H4 (cell line): ENCODE measurements around the gene CGAS. TPM values are rescaled to one million over a fixed set of nuclear protein-coding genes. Genes with fewer than 3 reads are reported as not detected.
"Not testable (repeated sequence)": the region's sequence is repeated elsewhere in the genome, so short reads cannot be mapped to it uniquely, and the experiment has no call there.

Experiments
- DNase-seq: peaks from one replicate; pipeline ENCODE4 v3.0.0-alpha.2; 2015; ENCODE audit warnings: low spot score
- total RNA-seq: library from RNA; depleted of rRNA; stranded (reverse); fragments of >200 nt; shearing (Covaris generic); gene quantifications from 2 replicates; pipeline ENCODE4 v1.2.3, GENCODE V29; 2014; rRNA removed

The CGAS gene
- total RNA-seq, 1 experiment from 2014 or later, result not detected

DNA sequence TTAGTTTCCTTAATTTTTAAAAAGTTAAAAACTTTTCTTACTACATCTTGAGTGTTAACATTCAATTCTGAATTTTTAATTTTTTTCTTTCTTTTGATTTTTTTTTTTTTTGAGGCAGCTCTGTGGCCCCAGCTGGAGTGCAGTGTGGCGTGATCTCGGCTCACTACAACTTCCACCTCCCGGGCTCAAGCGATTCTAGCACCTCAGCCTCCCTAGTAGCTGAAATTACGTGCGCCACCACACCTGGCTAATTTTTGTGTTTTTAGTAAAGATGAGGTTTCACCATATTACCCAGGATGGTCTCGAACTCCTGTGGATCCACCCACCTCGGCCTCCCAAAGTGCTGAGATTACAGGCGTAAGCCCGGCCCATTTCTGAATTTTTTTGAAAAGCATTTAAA is 56.2 kb downstream of the CGAS start:
- DNase-seq, result no peak

DNA sequence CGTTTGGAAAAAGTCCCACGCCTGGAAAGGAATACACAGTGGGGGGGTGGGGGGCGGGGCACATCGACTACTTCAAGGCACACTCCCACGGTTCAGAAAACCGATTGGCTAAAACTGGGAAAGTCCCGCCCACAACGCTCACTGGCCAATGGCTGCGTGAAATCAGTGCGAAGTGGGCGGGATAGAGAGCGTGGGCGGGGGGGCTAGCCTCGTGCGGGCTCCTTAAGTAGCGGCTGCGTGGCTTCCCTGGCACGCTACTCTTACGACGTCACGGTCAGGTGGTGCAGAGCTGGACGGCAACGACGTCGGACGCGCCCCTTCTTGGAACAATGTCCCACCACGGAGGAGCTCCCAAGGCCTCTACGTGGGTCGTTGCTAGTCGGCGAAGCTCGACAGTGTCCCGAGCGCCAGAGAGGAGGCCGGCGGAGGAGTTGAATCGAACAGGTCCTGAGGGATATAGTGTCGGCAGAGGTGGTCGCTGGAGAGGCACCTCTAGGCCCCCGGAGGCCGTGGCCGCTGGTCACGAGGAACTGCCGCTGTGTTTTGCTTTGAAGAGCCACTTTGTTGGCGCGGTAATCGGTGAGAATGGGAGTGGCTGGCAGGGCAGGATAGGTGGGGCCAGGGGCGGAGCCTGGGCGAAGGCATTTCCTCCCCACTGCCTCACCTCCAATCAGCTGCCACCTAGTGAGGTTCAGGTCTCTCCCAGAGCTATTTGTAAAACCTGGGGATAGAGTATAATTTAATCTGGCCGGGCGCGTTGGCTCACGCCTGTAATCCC is 57.3 kb downstream of the CGAS start, which contains the start of gene DDX43:
DDX43 (plus strand) TSS at position 252 of the 778 bp plus-strand sequence; CDS start at position 330, 78 bp downstream.
- DNase-seq, result no peak

DNA sequence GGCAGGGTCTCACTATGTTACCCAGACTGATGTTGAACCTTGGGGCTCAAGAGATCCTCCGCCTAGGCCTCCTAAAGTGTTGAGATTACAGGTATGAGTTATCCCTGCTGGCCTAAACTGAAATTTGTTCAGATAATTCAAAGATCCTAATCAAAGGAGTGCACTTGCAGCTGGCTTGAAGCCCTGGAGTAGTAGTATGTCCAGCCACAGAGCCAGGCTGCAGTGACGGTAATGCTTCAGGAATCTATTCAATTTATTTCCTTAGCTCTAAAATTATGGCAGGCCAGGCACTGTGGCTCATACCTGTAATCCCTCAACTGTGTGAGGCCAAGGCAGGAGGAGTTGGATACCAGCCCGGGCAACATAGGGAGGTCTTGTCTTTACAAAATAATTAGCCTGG is 58.8 kb downstream of the CGAS start:
- no peak for DNase-seq

DNA sequence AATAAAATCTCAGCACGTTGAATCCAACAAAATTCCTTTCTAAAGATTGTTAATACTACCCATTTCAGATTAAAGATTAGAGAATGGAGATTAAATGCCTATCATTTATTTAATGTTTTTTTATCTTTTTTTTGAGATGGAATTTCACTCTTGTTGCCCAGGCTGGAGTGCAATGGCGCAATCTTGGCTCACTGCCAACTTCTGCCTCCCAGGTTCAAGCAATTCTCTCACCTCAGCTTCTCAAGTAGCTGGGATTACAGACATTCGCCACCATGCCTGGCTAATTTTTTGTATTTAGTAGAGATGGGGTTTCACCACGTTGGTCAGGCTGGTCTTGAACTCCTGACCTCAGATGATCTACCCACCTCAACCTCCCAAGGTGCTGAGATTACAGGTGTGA is 59.9 kb downstream of the CGAS start:
- DNase-seq, result not testable (repeated sequence)

DNA sequence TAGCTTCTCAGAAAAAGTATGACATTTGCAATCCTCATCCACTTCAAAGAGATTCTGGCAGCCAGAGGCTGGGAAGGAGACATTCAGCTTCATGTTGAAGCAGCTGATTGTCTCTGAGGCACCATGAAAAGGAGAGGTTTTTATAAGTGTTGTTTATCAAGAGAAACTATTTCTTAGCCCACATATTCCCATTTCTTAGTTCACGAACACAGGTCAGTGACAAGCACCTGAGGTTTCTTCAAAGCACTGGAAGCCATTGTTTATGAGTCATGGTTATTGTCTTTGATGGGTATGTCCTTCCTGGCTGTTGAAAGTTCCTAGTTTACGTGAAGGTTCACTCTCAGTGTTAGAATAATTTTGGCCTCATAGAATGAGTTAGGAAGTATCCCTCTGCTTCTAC is 60.4 kb downstream of the CGAS start:
- DNase-seq, result no peak

DNA sequence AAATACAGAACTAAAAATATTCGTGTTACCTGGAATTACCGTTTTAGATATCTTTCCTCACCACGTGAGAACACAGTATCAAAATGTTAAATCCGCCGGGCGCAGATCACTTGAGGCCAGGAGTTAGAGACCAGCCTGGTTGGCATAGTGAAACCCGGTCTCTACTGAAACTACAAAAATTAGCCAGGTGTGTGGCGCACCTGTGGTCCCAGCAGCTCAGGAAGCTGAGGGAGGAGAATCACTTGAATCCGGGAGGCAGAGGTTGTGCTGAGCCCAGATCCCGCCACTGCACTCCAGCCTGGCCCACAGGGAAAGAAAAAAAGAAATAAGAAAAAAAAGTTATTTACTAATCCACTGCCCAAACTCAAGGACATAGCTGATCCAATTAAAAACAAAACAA is 62.2 kb downstream of the CGAS start:
- no peak for DNase-seq

DNA sequence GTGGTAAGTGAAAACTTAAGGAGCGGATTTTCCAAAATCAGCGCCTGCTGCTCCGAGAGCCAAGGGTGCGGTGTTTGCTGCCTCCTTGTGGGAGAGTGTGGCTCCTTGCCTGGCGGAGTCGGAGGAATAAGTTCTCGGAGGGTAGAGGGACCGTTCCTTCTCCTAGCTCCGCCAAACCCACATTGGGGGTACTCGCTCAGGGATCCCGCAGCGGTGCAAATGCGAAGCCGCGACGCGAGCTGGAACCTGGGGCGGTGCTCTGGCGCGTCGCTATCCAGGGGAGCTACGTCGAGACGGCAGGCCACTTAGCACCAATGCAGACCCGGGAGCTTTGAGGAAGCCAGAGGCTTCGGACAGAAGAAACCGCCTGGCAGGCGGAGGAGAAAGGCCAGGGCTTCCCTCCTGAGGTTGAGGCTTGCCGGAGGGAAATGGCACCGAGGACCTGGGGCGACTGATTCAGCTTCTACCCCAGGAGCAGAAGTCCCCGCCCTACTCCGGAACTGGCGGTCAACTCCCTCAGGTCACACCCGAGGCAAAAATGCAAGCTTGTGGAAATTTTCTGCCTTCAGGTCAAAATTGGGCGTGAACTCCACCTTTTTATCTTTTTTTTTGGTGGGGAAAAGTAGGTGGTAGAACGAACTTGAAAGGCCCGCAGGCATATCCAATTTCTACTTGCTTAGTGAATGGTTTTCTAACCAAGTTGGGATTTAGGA is 63.1 kb downstream of the CGAS start:
- no peak for DNase-seq

DNA sequence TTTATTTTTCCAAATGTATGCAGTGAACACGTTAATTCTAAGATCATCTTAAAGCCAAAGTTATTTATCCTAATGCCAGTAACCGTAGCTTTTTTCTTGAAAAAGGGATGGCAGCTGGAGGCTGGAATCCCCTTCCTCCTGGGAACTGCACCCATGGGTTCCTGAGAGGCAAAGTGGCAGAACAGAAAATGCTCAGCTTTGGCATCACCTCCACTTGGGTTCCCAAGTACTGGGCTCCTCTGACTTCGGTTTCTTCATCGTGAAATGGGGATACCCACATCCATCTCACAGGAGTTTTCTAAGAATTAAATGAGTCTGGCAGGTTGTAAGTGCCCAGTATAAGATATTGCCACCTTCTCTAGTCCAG is 63.7 kb downstream of the CGAS start:
- DNase-seq, result no peak

DNA sequence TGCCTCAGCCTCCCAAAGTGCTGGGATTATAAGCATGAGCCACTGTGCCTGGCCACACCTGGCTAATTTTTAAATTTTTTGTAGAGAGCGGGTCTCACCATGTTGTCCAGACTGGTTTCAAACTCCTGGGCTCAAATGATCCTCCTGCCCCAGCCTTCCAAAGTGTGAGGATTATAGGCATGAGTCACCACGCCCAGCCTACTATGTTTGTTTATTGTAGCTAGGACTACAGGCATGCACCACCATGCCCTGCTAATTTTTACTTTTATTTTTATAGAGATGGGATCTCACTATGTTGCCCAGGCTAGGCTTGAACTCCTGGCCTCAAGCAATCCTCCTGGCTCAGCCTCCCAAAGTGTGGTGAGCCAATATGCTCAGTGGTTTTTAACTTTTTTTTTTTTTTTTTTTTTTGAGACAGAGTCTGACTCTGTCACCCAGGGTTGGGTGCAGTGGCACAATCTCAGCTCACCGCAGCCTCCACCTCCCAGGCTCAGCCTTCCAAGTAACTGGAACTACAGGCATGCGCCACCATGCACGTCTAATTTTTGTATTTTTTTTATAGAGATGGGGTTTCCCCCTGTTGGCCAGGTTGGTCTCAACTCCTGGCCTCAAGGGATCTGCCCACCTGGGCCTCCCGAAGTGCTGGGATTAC is 69.5 kb downstream of the CGAS start:
- DNase-seq, result peak; percentile 12

DNA sequence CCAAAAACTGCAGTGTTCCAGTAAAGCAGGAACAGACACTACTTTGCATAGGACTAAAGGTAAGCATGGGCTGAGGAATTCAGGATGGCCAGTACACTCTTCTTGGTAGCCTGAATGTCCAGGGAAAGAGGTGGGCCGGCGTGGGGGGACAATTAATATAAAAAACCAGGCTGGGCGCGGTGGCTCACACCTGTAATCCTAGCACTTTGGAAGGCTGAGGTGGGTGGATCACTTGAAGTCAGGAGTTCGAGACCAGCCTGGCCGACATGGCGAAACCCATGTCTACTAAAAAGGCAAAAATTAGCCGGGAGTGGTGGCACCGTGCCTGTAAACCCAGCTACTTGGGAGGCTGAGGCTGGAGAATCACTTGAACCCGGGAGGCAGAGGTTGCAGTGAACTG is 70.6 kb downstream of the CGAS start:
- not testable (repeated sequence) for DNase-seq

DNA sequence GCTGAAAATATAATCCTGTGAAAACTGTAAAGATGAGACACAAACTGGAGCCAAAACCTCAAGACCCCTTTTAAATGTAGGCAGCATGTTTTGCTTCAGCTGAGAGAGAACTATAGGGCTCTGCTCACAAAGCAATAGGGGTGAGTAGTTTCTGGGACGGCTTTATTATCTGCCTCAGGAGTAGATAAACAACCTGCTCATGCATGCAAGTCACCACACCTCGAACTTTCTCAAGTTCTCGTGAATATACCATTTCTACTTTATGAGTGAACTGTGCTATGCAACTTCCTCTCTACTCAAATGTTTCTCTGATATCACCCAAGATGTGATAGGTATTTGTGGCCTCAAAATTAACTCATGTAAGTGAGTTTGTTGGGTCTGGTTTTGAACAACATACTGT is 74.9 kb downstream of the CGAS start:
- no peak for DNase-seq

DNA sequence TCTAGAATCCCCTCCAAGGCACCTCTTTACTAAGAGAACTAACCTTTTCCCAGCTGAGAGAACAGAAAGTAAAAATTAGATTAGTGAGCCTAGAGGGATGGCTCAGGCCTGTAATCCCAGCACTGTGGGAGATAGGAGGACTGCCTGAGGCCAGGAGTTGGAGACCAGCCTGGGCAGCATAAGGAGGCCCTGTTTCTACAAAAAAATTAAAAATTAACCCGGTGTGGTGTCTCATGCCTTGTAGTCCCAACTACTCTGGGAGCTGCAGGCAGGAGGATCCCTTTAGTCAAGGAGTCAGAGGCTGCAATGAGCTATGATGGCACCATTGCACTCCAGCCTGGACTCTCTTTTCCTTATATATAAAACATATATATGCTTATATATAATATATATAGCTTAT is 76.9 kb downstream of the CGAS start:
- DNase-seq, result no peak

Other genes with a start within 250 kb of the CGAS start
- gene KHDC1L, start 226.8 kb downstream of the CGAS start, total RNA-seq, result 1.3 TPM in 1 of 2 replicates, not detected in the other
- gene KHDC1, start 189.1 kb downstream of the CGAS start, total RNA-seq, result 5.2 and 5.5 TPM in 2 replicates
- not detected in 2 replicates for gene DPPA5, start 98.0 kb downstream of the CGAS start, total RNA-seq
- gene KHDC3L, start 89.6 kb downstream of the CGAS start, total RNA-seq, result not detected in 2 replicates
- gene OOEP, start 82.4 kb downstream of the CGAS start, total RNA-seq, result not detected in 2 replicates
- gene DDX43, start 57.5 kb downstream of the CGAS start, total RNA-seq, result not detected in 2 replicates
- gene MTO1, start 9.4 kb upstream of the CGAS start, total RNA-seq, result 17.0 and 17.4 TPM in 2 replicates
- 10,897 and 11,774 TPM in 2 replicates for gene EEF1A1, start 68.7 kb upstream of the CGAS start, total RNA-seq
- 6.5 and 11.9 TPM in 2 replicates for gene SLC17A5, start 201.7 kb upstream of the CGAS start, total RNA-seq
- 16.8 and 22.9 TPM in 2 replicates for gene CD109, start 243.9 kb upstream of the CGAS start, total RNA-seq